Neural crest cell (in vitro differentiated cells): ENCODE results near the gene LAG3. TPM values are rescaled to one million over a fixed set of nuclear protein-coding genes. Genes with fewer than 3 reads are reported as not detected.
A peak's percentile ranks its signal among the peaks of the same experiment; 100 is the strongest.

Source experiments
- DNase-seq: peaks from one replicate; pipeline ENCODE4 v3.0.0; 2021; ENCODE audit warnings: low read depth, mixed read lengths, low spot score
- H3K27ac Mint-ChIP-seq: one replicate; pipeline ENCODE4 v1.8.0; 2021; ENCODE audit warnings: mild to moderate bottlenecking, mixed read lengths; ENCODE audit not compliant: unreplicated experiment
- H3K27me3 Mint-ChIP-seq: 2 replicates; pipeline ENCODE4 v1.8.0; 2021; ENCODE audit warnings: low read depth, mild to moderate bottlenecking, mixed read lengths
- H3K36me3 Mint-ChIP-seq: 2 replicates; pipeline ENCODE4 v1.8.0; 2021; ENCODE audit warnings: low read depth, mild to moderate bottlenecking, mixed read lengths
- H3K4me1 Mint-ChIP-seq: 2 replicates; pipeline ENCODE4 v1.8.0; 2021; ENCODE audit warnings: mixed read lengths
- H3K4me3 Mint-ChIP-seq: one replicate; pipeline ENCODE4 v1.8.0; 2021; ENCODE audit warnings: mild to moderate bottlenecking, mixed read lengths
- H3K9me3 Mint-ChIP-seq: 2 replicates; pipeline ENCODE4 v1.8.0; 2021; ENCODE audit warnings: mixed read lengths
- long read RNA-seq: library from polyadenylated mRNA; unstranded; transcript quantifications from one replicate; pipeline ENCODE4 v2.0.0, GENCODE V29; 2020
- total RNA-seq: library from RNA; stranded (reverse); gene quantifications from 2 replicates; pipeline ENCODE4 v1.2.1, GENCODE V29; 2021
- TF ChIP-seq, protein P1 (sequence below): fragments of 200-600 bp; sonication (generic); conservative IDR thresholded peaks from 2 replicates; pipeline ENCODE4 v1.5.0; 2021; ENCODE audit warnings: antibody characterized with exemption, mild to moderate bottlenecking

The LAG3 gene
- 4.7 and 4.9 TPM in 2 replicates for total RNA-seq
- long read RNA-seq: 0 reads

DNA sequence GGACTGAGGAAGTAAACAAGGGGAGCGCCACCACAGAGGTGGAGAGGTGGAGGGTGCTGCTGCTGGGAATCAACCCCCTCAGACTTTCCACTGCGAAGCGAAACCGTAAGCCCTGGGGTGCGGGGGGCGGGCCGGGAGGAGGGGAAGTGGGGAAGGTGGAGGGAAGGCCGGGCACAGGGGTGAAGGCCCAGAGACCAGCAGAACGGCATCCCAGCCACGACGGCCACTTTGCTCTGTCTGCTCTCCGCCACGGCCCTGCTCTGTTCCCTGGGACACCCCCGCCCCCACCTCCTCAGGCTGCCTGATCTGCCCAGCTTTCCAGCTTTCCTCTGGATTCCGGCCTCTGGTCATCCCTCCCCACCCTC, at the start of gene LAG3:
TSS of gene LAG3 (plus strand) at position 190 of the 365 bp plus-strand sequence. CDS start 333 bp downstream, outside the sequence.
- H3K4me3 Mint-ChIP-seq: peak within 1 kb of the TSS; percentile 80
- no peaks in the 10 kb centered on the region for H3K9me3 Mint-ChIP-seq
- no peak within 1 kb of the TSS for H3K27ac Mint-ChIP-seq
- DNase-seq: no peak
- TF ChIP-seq, protein P1, sequence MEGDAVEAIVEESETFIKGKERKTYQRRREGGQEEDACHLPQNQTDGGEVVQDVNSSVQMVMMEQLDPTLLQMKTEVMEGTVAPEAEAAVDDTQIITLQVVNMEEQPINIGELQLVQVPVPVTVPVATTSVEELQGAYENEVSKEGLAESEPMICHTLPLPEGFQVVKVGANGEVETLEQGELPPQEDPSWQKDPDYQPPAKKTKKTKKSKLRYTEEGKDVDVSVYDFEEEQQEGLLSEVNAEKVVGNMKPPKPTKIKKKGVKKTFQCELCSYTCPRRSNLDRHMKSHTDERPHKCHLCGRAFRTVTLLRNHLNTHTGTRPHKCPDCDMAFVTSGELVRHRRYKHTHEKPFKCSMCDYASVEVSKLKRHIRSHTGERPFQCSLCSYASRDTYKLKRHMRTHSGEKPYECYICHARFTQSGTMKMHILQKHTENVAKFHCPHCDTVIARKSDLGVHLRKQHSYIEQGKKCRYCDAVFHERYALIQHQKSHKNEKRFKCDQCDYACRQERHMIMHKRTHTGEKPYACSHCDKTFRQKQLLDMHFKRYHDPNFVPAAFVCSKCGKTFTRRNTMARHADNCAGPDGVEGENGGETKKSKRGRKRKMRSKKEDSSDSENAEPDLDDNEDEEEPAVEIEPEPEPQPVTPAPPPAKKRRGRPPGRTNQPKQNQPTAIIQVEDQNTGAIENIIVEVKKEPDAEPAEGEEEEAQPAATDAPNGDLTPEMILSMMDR: no peak
- H3K4me1 Mint-ChIP-seq: peaks cover 49% of the 10 kb centered on the region
- H3K36me3 Mint-ChIP-seq: peaks cover 22% of the 10 kb centered on the region
- peaks cover 21% of the 10 kb centered on the region for H3K27me3 Mint-ChIP-seq

- TF ChIP-seq, protein P1: no peak
- H3K27me3 Mint-ChIP-seq: peaks cover 6% of the 10 kb centered on the region
- H3K4me1 Mint-ChIP-seq: peaks cover 19% of the 10 kb centered on the region
- no peaks in the 10 kb centered on the region for H3K9me3 Mint-ChIP-seq
- H3K4me3 Mint-ChIP-seq: no peak overlapping the region
- peaks cover 3% of the 10 kb centered on the region for H3K36me3 Mint-ChIP-seq
- no peak for DNase-seq
- no peak overlapping the region for H3K27ac Mint-ChIP-seq
Observed at GRCh38 chr12:6722863-6723262, 49.5 kb upstream of the LAG3 start.

GRCh38 chr12:6723607-6724408, 48.5 kb upstream of the LAG3 start, which contains the start of gene COPS7A:
Gene COPS7A (plus strand): TSS chr12:6724046. CDS start chr12:6724657, 611 bp downstream.
- Mint-ChIP-seq H3K4me1 (peaks cover 19% of the 10 kb centered on the region), H3K27ac (peak within 1 kb of the TSS; percentile 98), H3K27me3 (peaks cover 6% of the 10 kb centered on the region), H3K9me3 (no peaks in the 10 kb centered on the region), H3K36me3 (peaks cover 3% of the 10 kb centered on the region), H3K4me3 (peak within 1 kb of the TSS; percentile 88)
- DNase-seq: peak; percentile 89
- TF ChIP-seq, protein P1: no peak

GRCh38 chr12:6724409-6724797, 47.9 kb upstream of the LAG3 start:
- H3K4me3 Mint-ChIP-seq: peak overlapping the region; percentile 88

DNA sequence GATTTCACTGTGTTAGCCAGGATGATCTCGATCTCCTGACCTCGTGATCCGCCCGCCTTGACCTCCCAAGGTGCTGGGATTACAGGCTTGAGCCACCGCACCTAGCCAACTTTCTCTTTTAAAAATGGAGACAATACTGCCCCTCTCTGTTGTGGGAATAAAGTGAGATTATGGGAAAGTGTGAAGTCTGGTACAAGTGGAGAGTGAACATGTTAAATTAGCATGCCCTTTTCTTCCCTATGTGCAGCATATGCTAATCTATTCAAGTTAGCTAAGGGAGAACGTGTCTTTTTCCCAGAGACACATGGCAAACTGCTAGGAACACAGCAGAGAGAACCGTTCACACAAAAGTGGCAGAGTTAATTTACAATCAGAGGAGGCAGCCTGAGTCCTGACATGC, 47.0 kb upstream of the LAG3 start:
- Mint-ChIP-seq H3K36me3 (peaks cover 5% of the 10 kb centered on the region), H3K27ac (peak overlapping the region; percentile 31), H3K9me3 (no peaks in the 10 kb centered on the region), H3K27me3 (peaks cover 3% of the 10 kb centered on the region), H3K4me1 (peaks cover 19% of the 10 kb centered on the region), H3K4me3 (peak overlapping the region; percentile 17)
- DNase-seq: no peak
- TF ChIP-seq, protein P1: no peak

More at GRCh38 chr12:6724409-6724797, 47.9 kb upstream of the LAG3 start:
- DNase-seq: no peak
- Mint-ChIP-seq H3K9me3 (no peaks in the 10 kb centered on the region), H3K27me3 (peaks cover 6% of the 10 kb centered on the region), H3K4me1 (peaks cover 19% of the 10 kb centered on the region), H3K36me3 (peaks cover 3% of the 10 kb centered on the region), H3K27ac (peak overlapping the region; percentile 98)
- TF ChIP-seq, protein P1: no peak
